Measurements from ENCODE around the gene AKAP13.

DNA sequence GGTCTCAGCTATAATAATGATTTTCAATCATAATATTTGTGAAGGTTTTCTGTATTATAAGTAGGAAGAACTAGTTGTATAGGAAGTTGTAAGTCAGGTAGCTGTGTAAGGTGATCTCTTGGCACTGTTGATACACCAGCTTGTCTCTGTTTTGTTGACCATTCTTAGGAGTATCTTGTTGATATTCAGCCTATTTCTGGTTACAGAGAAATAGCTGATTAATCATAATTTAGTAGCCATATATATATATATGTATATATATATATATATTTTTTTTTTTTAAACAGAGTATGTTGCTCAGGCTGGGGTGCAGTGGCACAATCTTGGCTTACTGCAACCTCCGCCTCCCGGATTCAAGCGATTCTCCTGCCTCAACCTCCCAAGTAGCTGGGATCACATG, 20.2 kb downstream of the AKAP13 start:
- no peak for TF ChIP-seq GATA2 (IDR thresholded peaks at IDR 0.05; ENCODE audit: low read depth, low read length)
- no peak for TF ChIP-seq GATA3 (IDR thresholded peaks at IDR 0.05; ENCODE audit: low read depth, low read length)
